ENCODE results near the gene EEF2K. TPM values are rescaled to one million over a fixed set of nuclear protein-coding genes. Genes with fewer than 3 reads are reported as not detected.

The EEF2K gene
- total RNA-seq, 1 donor from 2014 or later: 35.2 TPM

GRCh38 chr16:22239131-22239805 lies 33.2 kb downstream of the EEF2K start:
- Histone ChIP-seq H3K36me3 (peaks cover 10% of the 10 kb centered on the region), H3K4me1 (peaks cover 45% of the 10 kb centered on the region), H3K4me3 (no peak overlapping the region), H3K9me3 (no peaks in the 10 kb centered on the region), H3K27ac (peak overlapping the region; percentile 39), H3K27me3 (ENCODE audit: low read depth) (no peaks in the 10 kb centered on the region)
- ATAC-seq: no peak
- intact Hi-C loops (cut with DNase I): no loop called here
- no peak for DNase-seq
- no peak for TF ChIP-seq CTCF (IDR thresholded peaks at IDR 0.05)

GRCh38 chr16:22240023-22240710 lies 34.1 kb downstream of the EEF2K start:
- Histone ChIP-seq H3K36me3 (peaks cover 19% of the 10 kb centered on the region), H3K4me1 (peaks cover 45% of the 10 kb centered on the region), H3K27me3 (ENCODE audit: low read depth) (no peaks in the 10 kb centered on the region), H3K27ac (peak overlapping the region; percentile 66), H3K9me3 (no peaks in the 10 kb centered on the region), H3K4me3 (no peak overlapping the region)
- ATAC-seq (peak; percentile 43 to 50), DNase-seq (no peak)
- intact Hi-C loops (cut with DNase I): no loop called here
- no peak for TF ChIP-seq CTCF (IDR thresholded peaks at IDR 0.05)

GRCh38 chr16:22250522-22250921 lies 44.4 kb downstream of the EEF2K start:
- intact Hi-C loops (cut with DNase I): no loop called here
- Histone ChIP-seq H3K27ac (no peak overlapping the region), H3K9me3 (peaks cover 5% of the 10 kb centered on the region), H3K4me3 (no peak overlapping the region), H3K27me3 (ENCODE audit: low read depth) (no peaks in the 10 kb centered on the region), H3K4me1 (no peaks in the 10 kb centered on the region), H3K36me3 (peaks cover 94% of the 10 kb centered on the region)
- no peak for DNase-seq
- TF ChIP-seq CTCF (IDR thresholded peaks at IDR 0.05): no peak
- ATAC-seq: no peak

- Histone ChIP-seq H3K4me1 (no peaks in the 10 kb centered on the region), H3K9me3 (peaks cover 6% of the 10 kb centered on the region), H3K36me3 (peaks cover 99% of the 10 kb centered on the region), H3K27ac (no peak overlapping the region), H3K27me3 (ENCODE audit: low read depth) (no peaks in the 10 kb centered on the region), H3K4me3 (no peak overlapping the region)
- no peak for TF ChIP-seq CTCF (IDR thresholded peaks at IDR 0.05)
- intact Hi-C loops (cut with DNase I): no loop called here
- DNase-seq (no peak), ATAC-seq (no peak)
Observed at GRCh38 chr16:22252317-22252716, 46.2 kb downstream of the EEF2K start.

- DNase-seq: no peak
- H3K9me3 ChIP-seq: peaks cover 6% of the 10 kb centered on the region
- no peak for ATAC-seq
- H3K4me1 ChIP-seq: no peaks in the 10 kb centered on the region
- H3K4me3 ChIP-seq: no peak overlapping the region
- no peak for TF ChIP-seq CTCF (IDR thresholded peaks at IDR 0.05)
- peaks cover 99% of the 10 kb centered on the region for H3K36me3 ChIP-seq
- no peak overlapping the region for H3K27ac ChIP-seq
- no peaks in the 10 kb centered on the region for H3K27me3 ChIP-seq (ENCODE audit: low read depth)
- intact Hi-C loops (cut with DNase I): no loop called here
Observed at GRCh38 chr16:22253272-22253671, 47.2 kb downstream of the EEF2K start.

All from lower lobe of right lung (tissue), 2 donors.